Prostate gland (tissue), 2 donors: ENCODE results near the gene PACSIN1. TPM values are rescaled to one million over a fixed set of nuclear protein-coding genes. Genes with fewer than 3 reads are reported as not detected.

Source experiments
- DNase-seq: peaks from one replicate; pipeline ENCODE4 v3.0.0-alpha.2; 2019; ENCODE audit warnings: low spot score
- H3K27ac ChIP-seq, 2 donors: fragments of 200-600 bp; sonication (generic); 2 replicates each; pipeline ENCODE4 v1.5.1; 2017 to 2019
- H3K27me3 ChIP-seq: fragments of 200-600 bp; sonication (generic); replicated peaks from 2 replicates; pipeline ENCODE4 v1.5.1; 2019; ENCODE audit not compliant: insufficient read depth
- H3K36me3 ChIP-seq, 2 donors: fragments of 200-600 bp; sonication (generic); 1 replicate in 1 of 2; 2 replicates in 1 of 2; pipeline versions ENCODE4 v1.5.1 to v1.8.1; 2017 to 2019
- H3K4me1 ChIP-seq: fragments of 200-600 bp; sonication (generic); replicated peaks from 2 replicates; pipeline ENCODE4 v1.5.1; 2019
- H3K4me3 ChIP-seq, 2 donors: fragments of 200-600 bp; sonication (generic); 2 replicates each; pipeline ENCODE4 v1.5.1; 2017 to 2019
- H3K9me3 ChIP-seq: fragments of 200-600 bp; sonication (generic); 2 replicates; pipeline ENCODE4 v1.5.1; 2017
- POLR2A ChIP-seq: fragments of 450-650 bp; IDR thresholded peaks from one replicate; pipeline ENCODE4 v1.6.1; 2016; ENCODE audit warnings: antibody characterized with exemption, mild to moderate bottlenecking
- POLR2AphosphoS5 ChIP-seq: sonication (generic); formaldehyde crosslinking; IDR thresholded peaks from one replicate; pipeline ENCODE4 v1.6.1; 2017; ENCODE audit warnings: antibody characterized with exemption
- WGBS: methylation state at CpG from one replicate; pipeline ENCODE4 v1.1.5; 2018; 5-methylcytosine and 5-hydroxymethylcytosine counted together
- intact Hi-C: fragments of 100-400 bp; cut with DNase I; formaldehyde crosslinking; loops from one replicate; pipeline ENCODE4 v1.14.2; 2022
- total RNA-seq, 2 donors: library from RNA; depleted of rRNA; stranded (reverse); fragments of >200 nt; gene quantifications; one replicate each; pipeline ENCODE4 v1.1.0, GENCODE V29; 2016
- TF ChIP-seq, protein P1 (sequence below), 4 experiments: fragments of 200-600 bp in 2 of 4; fragments of 450-650 bp in 2 of 4; sonication (generic) in 2 of 4; IDR thresholded peaks; 1 replicate in 3 of 4; 2 replicates in 1 of 4; pipeline ENCODE4 v1.5.1; 2016 to 2019; ENCODE audit warnings: antibody characterized with exemption in 4 of 4, mild to moderate bottlenecking in 2 of 4, moderate library complexity in 2 of 4

Gene PACSIN1
- total RNA-seq, 2 donors from 2014 or later, result 0.32 to 0.57 TPM

- DNase-seq, result peak; percentile 82
- intact Hi-C loops, result no loop called here
- 11% methylated on average over 11 of the region's 11 CpGs for WGBS
- peaks cover 44% of the 10 kb centered on the region for H3K4me1 ChIP-seq
- H3K27ac ChIP-seq, result peak overlapping the region; percentile 86 to 90
- H3K4me3 ChIP-seq, result no peak overlapping the region
- H3K27me3 ChIP-seq, result no peaks in the 10 kb centered on the region
- no peaks in the 10 kb centered on the region for H3K9me3 ChIP-seq
- TF ChIP-seq POLR2AphosphoS5, result peak; percentile 23
- no peak for TF ChIP-seq POLR2A
- TF ChIP-seq, protein P1, sequence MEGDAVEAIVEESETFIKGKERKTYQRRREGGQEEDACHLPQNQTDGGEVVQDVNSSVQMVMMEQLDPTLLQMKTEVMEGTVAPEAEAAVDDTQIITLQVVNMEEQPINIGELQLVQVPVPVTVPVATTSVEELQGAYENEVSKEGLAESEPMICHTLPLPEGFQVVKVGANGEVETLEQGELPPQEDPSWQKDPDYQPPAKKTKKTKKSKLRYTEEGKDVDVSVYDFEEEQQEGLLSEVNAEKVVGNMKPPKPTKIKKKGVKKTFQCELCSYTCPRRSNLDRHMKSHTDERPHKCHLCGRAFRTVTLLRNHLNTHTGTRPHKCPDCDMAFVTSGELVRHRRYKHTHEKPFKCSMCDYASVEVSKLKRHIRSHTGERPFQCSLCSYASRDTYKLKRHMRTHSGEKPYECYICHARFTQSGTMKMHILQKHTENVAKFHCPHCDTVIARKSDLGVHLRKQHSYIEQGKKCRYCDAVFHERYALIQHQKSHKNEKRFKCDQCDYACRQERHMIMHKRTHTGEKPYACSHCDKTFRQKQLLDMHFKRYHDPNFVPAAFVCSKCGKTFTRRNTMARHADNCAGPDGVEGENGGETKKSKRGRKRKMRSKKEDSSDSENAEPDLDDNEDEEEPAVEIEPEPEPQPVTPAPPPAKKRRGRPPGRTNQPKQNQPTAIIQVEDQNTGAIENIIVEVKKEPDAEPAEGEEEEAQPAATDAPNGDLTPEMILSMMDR (IDR thresholded peaks at IDR 0.05), result peak in 2 of 4 experiments; percentile 13 to 29
- no peaks in the 10 kb centered on the region for H3K36me3 ChIP-seq
These were observed 80.9 kb downstream of the PACSIN1 start for GRCh38 chr6:34546551-34547321.

- H3K9me3 ChIP-seq, result no peaks in the 10 kb centered on the region
- peak overlapping the region; percentile 86 to 90 for H3K27ac ChIP-seq
- H3K4me1 ChIP-seq, result peaks cover 49% of the 10 kb centered on the region
- peak; percentile 56 for DNase-seq
- TF ChIP-seq POLR2AphosphoS5, result peak; percentile 21
- TF ChIP-seq, protein P1 (IDR thresholded peaks at IDR 0.05), result no peak
- no peak for TF ChIP-seq POLR2A
- 57% methylated on average over 11 of the region's 11 CpGs for WGBS
- no peak overlapping the region for H3K4me3 ChIP-seq
- no peaks in the 10 kb centered on the region for H3K27me3 ChIP-seq
- H3K36me3 ChIP-seq, result no peaks in the 10 kb centered on the region
- intact Hi-C loops, result no loop called here
These were observed 82.1 kb downstream of the PACSIN1 start for GRCh38 chr6:34547701-34548644.

- Histone ChIP-seq H3K9me3 (no peaks in the 10 kb centered on the region), H3K27me3 (no peaks in the 10 kb centered on the region), H3K36me3 (no peaks in the 10 kb centered on the region), H3K4me1 (peaks cover 49% of the 10 kb centered on the region), H3K27ac (peak overlapping the region; percentile 86 to 90), H3K4me3 (no peak overlapping the region)
- no peak for DNase-seq
- WGBS, result 78% methylated on average over 15 of the region's 16 CpGs
- TF ChIP-seq POLR2A (no peak), POLR2AphosphoS5 (no peak)
- TF ChIP-seq, protein P1 (IDR thresholded peaks at IDR 0.05), result no peak
- intact Hi-C loops, result no loop called here
These were observed 83.3 kb downstream of the PACSIN1 start for GRCh38 chr6:34549026-34549803.

- TF ChIP-seq POLR2AphosphoS5 (no peak), POLR2A (no peak)
- TF ChIP-seq, protein P1 (IDR thresholded peaks at IDR 0.05), result no peak
- intact Hi-C loops, result no loop called here
- 79% methylated on average over 2 of the region's 2 CpGs for WGBS
- Histone ChIP-seq H3K27ac (peak overlapping the region; percentile 86 to 90), H3K4me3 (no peak overlapping the region), H3K27me3 (no peaks in the 10 kb centered on the region), H3K36me3 (no peaks in the 10 kb centered on the region), H3K9me3 (no peaks in the 10 kb centered on the region), H3K4me1 (peaks cover 49% of the 10 kb centered on the region)
- DNase-seq, result no peak
These were observed 83.9 kb downstream of the PACSIN1 start for GRCh38 chr6:34549804-34550202.
